Neural progenitor cell (in vitro differentiated cells): ENCODE results near the gene OR10V1.

Experiments
- CTCF ChIP-seq: fragments of 200-600 bp; sonication (generic); IDR thresholded peaks from 2 replicates; pipeline ENCODE4 v1.5.1; 2017; ENCODE audit warnings: antibody characterized with exemption, mild to moderate bottlenecking
- EZH2 ChIP-seq: fragments of 200-600 bp; sonication (generic); IDR thresholded peaks from 2 replicates; pipeline ENCODE4 v1.6.1; 2017; ENCODE audit warnings: antibody characterized with exemption, mild to moderate bottlenecking, moderate library complexity

GRCh38 chr11:59678813-59679165 lies 34.9 kb downstream of the OR10V1 start:
- TF ChIP-seq CTCF (no peak), EZH2 (no peak)
